ENCODE results near the gene NOX4.
"Not testable (repeated sequence)": the region's sequence is repeated elsewhere in the genome, so short reads cannot be mapped to it uniquely, and the experiment has no call there.

The NOX4 gene

DNA sequence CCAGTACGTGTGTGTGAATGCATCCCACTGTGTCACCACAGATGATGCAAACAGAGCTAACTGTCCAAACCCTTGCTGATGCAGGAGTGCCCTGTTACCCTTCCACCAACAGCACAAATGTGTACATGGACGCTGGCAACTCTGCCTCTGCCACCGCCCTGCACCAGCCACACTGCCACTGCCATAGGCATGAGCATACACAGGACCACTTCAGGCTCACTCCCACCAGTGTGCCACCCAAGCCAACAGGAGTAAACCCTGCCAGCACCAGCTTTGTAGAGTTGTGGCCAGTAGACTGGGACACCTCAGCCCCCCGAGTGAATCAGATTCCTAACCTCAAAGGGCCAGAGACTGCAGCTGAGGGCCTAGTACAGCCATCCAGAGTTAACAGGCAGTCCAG, 34.0 kb downstream of the NOX4 start:
- no peak for DNase-seq

DNA sequence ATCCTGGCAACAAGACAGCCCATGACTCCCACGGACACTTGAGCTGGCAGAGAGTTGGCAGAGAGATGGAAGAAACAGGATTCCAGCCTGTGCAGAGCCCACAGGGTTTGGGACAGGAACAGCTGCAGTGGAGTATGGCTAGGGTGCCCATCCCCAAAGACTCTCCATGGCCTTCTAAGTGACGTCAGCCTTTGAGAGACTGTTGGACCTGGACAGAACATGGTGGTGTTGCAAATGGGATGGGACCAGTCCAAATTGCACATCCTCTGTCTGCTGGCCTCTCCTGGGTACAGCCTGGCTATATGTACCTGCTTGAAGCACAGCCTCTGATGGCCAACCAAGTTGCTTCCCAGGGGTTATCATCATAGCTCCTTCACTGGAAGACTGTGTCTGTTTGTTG, 34.5 kb downstream of the NOX4 start:
- DNase-seq, result no peak

DNA sequence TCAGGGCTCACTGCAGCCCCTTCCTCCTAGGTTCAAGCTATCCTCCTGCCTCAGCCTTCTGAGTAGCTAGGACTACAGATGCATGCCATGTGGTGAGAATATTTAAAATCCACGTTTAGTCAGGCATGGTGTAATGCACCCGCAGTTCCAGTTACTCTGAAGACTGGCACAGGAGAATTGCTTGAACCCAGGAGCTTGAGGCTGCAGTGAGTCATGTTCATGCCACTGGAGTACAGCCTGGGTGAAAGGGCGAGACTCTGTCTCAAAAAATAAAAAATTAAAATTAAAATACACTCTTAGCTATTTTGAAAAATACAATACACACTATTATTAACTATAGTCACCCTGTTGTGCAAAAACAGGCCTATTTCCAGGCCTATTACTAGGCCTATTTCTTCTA, 38.4 kb downstream of the NOX4 start:
- DNase-seq, result no peak

GRCh38 chr11:89447845-89448244, 43.3 kb downstream of the NOX4 start:
- DNase-seq, result no peak

- no peak for DNase-seq
These were observed 47.5 kb downstream of the NOX4 start for GRCh38 chr11:89443361-89444322.

DNA sequence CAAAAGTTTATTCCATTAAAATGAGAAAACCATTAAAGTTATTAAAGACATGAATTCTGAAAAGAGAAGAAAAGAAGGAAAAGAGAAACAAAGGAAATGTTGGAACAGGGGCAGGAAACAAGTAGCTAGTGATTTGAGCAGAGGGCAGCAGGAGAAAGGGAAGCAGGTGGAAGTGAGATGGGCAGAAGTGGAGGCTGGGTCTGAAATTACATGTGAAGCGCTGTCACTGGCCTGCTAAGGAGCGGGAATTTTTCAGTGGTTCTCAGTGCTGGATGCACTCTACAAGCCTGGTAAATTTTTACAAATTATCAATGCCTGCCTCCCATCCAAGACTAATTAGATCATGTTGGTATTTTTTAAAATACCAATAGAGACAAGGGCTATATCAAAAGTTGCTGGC, 48.4 kb downstream of the NOX4 start:
- no peak for DNase-seq

DNA sequence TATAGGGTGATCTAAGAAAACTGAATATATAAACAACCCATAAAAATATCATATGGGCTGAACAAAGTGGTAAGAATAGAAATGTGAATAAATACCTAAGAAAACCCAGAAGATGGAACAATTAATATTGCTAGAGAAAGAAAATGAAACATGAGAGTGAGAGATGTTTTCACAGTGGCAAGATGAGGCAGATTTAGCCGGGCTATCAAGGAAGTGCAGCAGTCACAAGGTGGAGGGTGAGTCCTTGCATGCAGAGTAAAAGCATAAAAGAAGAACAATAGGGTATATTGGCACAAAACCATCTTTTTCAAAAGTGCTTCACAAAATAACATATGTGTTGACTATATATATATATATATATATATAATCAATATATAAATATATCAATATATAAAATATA, 49.6 kb downstream of the NOX4 start:
- DNase-seq, result no peak

DNA sequence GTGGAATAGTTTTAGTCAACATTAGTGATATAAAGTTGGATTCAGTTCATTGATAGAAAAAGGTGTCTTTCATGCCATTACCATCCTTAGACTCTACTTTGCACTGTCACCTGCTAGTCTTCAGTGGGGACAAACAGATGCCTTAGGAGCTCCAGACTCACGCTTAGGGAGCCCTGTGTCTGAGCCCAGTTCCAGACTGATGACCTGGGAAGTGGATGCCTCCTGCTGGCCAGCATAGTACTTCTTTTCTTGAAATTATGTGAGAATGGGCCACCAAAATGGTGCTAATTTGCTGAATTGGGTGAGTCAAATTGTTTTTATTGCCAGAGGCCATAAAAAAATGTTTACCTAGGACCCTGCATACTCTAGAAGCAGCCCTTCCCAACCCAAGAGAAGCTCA, 53.9 kb downstream of the NOX4 start:
- no peak for DNase-seq

GRCh38 chr11:89436071-89436470, 55.1 kb downstream of the NOX4 start:
- no peak for DNase-seq

- no peak for DNase-seq
These were observed 57.9 kb downstream of the NOX4 start for GRCh38 chr11:89433278-89433677.

GRCh38 chr11:89432182-89432581, 59.0 kb downstream of the NOX4 start:
- DNase-seq, result not testable (repeated sequence)

DNA sequence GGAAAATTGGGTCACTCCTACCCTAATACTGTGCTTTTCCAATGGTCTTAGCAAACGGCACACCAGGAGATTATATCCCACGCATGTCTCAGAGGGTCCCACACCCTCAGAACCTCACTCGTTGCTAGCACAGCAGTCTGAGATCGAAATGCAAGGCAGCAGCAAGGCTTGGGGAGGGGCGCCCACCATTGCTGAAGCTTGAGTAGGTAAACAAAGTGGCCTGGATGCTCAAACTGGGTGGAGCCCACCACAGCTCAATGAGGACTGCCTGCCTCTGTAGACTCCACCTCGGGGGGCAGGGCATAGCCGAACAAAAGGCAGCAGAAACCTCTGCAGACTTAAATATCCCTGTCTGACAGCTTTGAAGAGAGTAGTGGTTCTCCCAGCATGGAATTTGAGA, 64.7 kb downstream of the NOX4 start:
- not testable (repeated sequence) for DNase-seq

GRCh38 chr11:89421718-89422117, 69.5 kb downstream of the NOX4 start:
- no peak for DNase-seq

GRCh38 chr11:89420981-89421380, 70.2 kb downstream of the NOX4 start:
- DNase-seq, result no peak

DNA sequence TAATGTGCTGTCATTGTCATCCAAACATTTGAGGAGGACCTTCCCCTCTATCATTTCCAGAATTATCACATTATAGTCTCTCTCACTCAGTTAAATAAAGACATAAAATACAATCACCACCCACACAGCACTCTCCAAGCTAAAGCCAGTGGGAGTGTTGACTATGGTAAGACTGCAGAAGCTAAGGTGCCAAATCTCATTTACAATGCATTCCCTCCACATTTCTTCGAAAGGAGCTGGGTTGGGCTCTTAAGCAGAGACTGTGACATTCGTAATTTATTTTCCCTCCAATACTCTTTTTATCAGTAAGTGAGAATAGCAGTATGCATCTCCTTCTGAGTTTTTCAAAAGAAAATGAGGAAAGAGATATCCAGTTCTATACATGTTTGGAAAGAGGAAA, 74.2 kb downstream of the NOX4 start:
- DNase-seq, result no peak

DNA sequence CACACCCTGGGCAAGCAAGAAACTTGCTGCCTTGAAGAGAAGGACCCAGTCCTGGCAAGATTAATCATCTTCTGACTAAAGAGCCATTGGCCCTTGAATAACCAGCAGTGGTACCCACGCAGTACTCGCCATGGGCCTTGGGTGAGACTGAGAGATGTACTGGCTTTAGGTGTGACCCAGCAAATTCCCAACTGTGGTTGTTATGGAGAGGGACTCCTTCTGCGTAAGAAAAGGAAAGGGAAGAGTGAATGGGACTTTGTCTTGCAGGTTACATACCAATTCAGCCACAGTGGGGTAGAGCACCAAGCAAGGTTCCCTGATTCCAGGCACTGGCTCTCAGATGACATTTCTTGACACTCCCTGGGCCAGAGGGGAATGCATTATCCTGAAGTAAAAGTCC, 80.1 kb downstream of the NOX4 start:
- not testable (repeated sequence) for DNase-seq

DNA sequence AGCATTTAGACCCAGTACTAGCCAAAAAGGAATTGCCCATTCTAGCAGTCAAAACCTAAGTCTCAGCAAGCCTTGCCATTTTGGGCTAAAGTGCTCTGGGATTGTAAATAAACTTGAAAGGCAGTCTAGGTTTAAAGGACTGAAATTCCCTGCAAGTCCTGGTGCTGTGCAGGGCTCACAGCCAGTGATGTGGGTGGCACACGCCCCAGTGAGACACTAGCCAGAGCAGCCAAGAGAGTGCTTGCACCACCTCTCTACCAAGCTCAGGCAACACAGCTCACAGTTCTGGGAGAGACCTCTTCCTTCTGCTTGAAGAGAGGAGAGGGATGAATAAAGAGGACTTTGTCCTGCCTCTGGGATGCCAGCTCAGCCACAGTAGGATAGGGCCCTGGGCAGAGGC, 80.5 kb downstream of the NOX4 start:
- DNase-seq, result not testable (repeated sequence)

DNA sequence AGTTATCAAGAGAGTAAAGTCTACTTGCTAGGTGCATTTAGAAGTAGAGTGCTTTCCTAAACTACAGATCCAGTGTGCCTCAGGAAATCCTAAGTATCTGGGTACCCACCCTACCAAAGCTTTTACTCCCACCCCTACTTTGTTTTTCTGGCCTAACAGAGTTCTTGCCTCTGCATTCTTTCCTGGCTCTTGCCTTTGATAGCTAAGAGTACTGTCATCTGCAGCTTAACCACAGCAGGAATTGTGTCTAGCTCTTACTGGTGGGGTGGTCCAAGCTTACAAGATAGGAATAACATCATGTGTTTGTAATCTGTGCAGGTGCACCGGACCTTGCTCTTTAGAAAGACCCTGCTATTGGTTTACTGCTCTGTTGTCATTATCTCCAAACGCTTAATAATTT, 82.7 kb downstream of the NOX4 start:
- not testable (repeated sequence) for DNase-seq

GRCh38 chr11:89405629-89406028, 85.5 kb downstream of the NOX4 start:
- no peak for DNase-seq

GRCh38 chr11:89391654-89392053, 99.5 kb downstream of the NOX4 start:
- not testable (repeated sequence) for DNase-seq

DNA sequence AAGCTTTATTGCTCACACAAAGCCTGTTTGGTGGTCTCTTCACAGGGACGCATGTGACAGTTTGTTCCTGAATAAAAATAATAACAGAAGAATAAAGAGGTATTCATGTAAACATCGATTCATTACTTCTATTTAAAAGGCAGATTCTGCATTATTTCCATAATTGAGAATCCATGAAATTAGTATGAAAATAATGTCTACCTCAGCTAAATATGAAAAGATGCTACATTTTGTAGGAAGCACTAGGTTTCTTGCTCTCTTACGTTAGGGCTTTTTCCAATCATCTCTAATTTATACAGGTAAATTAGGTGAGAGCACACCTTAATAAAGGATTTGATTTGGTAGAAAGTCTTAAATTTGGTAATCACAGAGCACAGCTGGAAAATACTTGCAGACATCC, 103.7 kb downstream of the NOX4 start:
- DNase-seq, result not testable (repeated sequence)

DNA sequence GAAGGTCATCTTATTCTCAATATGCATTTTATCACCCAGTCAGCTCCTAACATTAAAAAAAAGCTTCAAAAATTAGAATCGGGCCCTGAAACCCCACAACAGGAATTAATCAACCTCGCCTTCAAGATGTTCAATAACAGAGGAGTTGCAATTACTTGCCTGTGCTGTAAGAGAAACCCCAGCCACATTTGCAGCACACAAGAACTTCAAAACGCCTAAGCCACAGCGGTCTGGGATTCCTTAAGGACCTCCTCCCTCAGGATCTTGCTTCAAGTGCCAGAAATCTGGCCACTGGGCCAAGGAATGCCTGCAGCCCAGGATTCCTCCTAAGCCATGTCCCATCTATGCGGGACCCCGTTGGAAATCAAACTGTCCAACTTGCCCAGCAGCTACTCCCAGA, 108.2 kb downstream of the NOX4 start:
- not testable (repeated sequence) for DNase-seq

- no peak for DNase-seq
These were observed 110.1 kb downstream of the NOX4 start for GRCh38 chr11:89381094-89381493.

DNA sequence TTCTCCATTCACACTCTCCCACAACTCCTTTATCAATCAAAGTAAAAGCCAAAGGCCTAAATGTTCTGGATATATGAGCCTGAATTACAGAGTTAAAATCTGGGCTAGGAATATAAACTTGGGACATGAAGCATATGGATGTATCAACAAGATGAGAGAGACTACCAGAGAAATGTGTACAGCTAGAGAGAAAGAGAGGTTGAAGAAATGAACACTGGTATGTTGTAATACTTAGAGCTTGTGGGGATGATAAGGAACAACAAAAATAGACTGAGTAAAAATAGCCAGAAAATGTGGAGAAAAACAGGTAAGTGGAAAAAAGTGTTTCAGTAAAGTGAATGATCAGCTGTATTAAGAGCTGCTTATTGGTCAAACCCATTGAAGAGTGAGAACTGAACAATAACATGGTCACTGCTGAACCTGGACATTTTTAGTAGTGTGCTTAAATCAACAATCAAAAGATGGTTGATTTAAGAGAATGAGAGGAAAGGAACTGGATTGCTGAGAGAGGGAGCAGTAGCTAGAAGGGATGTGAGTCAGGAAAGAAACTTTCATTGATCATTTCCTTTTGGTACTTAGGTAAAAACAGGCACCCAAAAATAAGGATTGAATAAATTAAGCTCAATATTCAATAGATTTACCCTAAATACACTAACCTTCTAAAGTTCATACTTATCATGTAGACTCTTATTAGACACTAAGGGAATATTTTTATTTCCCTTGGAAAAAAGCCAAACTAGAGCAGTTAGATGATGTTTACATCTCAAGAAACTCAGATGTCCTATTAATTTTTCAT, 111.0 kb downstream of the NOX4 start:
- not testable (repeated sequence) for DNase-seq

Data from MV-4-11 (cell line).